GM23338 (cell line): ENCODE measurements around the gene EHD1. TPM values are rescaled to one million over a fixed set of nuclear protein-coding genes. Genes with fewer than 3 reads are reported as not detected.

Source experiments
- ATAC-seq: fragments of 200-7000 bp; cut with Tn5 transposase; 3 replicates; pipeline ENCODE4 v1.9.1; 2020
- DNase-seq: peaks from one replicate; pipeline ENCODE4 v3.0.0-alpha.2; 2015; ENCODE audit warnings: low spot score
- H2AFZ ChIP-seq: fragments of 200-600 bp; sonication (generic); 2 replicates; pipeline ENCODE4 v1.8.0; 2016; ENCODE audit warnings: antibody characterized with exemption, mild to moderate bottlenecking, moderate library complexity
- H3F3A ChIP-seq: fragments of 200-600 bp; sonication (generic); replicated peaks from 2 replicates; pipeline ENCODE4 v1.8.0; 2017; ENCODE audit warnings: antibody characterized with exemption, mixed run types, low read depth
- H3K27ac ChIP-seq: fragments of 200-600 bp; sonication (generic); 2 replicates; pipeline ENCODE4 v1.6.1; 2016; ENCODE audit warnings: low read depth
- H3K27me3 ChIP-seq: fragments of 200-600 bp; sonication (generic); 2 replicates; pipeline ENCODE4 v1.8.0; 2016; ENCODE audit warnings: mild to moderate bottlenecking, mixed run types, moderate library complexity; ENCODE audit not compliant: insufficient read depth
- H3K36me3 ChIP-seq: fragments of 200-600 bp; sonication (generic); 2 replicates; pipeline ENCODE4 v1.8.0; 2016; ENCODE audit warnings: mild to moderate bottlenecking; ENCODE audit not compliant: insufficient read depth
- H3K4me1 ChIP-seq: fragments of 200-600 bp; sonication (generic); 2 replicates; pipeline ENCODE4 v1.8.0; 2016; ENCODE audit warnings: mild to moderate bottlenecking, moderate library complexity; ENCODE audit not compliant: insufficient read depth
- H3K4me2 ChIP-seq: fragments of 200-600 bp; sonication (generic); 2 replicates; pipeline ENCODE4 v1.7.1; 2017; ENCODE audit warnings: mixed run types
- H3K4me3 ChIP-seq: fragments of 200-600 bp; sonication (generic); 2 replicates; pipeline ENCODE4 v1.6.1; 2016; ENCODE audit warnings: mixed run types
- H3K79me2 ChIP-seq: fragments of 200-600 bp; sonication (generic); replicated peaks from 2 replicates; pipeline ENCODE4 v1.8.0; 2017; ENCODE audit warnings: mild to moderate bottlenecking; ENCODE audit not compliant: insufficient read depth
- H3K9me2 ChIP-seq: fragments of 200-600 bp; sonication (generic); 2 replicates; pipeline ENCODE4 v1.8.0; 2017; ENCODE audit not compliant: insufficient read depth
- H4K20me1 ChIP-seq: fragments of 200-600 bp; sonication (generic); replicated peaks from 2 replicates; pipeline ENCODE4 v1.8.0; 2017; ENCODE audit warnings: mild to moderate bottlenecking; ENCODE audit not compliant: insufficient read depth
- H3K27ac Mint-ChIP-seq: 2 replicates; pipeline ENCODE4 v1.8.0; 2020; ENCODE audit warnings: inconsistent platforms, mild to moderate bottlenecking, moderate library complexity, mixed read lengths
- H3K27me3 Mint-ChIP-seq: 3 replicates; pipeline ENCODE4 v1.8.0; 2022; ENCODE audit warnings: low read depth, mild to moderate bottlenecking, moderate library complexity, mixed read lengths, inconsistent platforms; ENCODE audit not compliant: insufficient read depth, poor library complexity
- H3K36me3 Mint-ChIP-seq: 3 replicates; pipeline ENCODE4 v1.8.0; 2021; ENCODE audit warnings: low read depth, mild to moderate bottlenecking, inconsistent platforms, moderate library complexity, mixed read lengths
- H3K4me1 Mint-ChIP-seq: 3 replicates; pipeline ENCODE4 v1.8.0; 2020; ENCODE audit warnings: mild to moderate bottlenecking, inconsistent platforms, mixed read lengths
- H3K4me3 Mint-ChIP-seq: 3 replicates; pipeline ENCODE4 v1.8.0; 2021; ENCODE audit warnings: moderate library complexity, mild to moderate bottlenecking, inconsistent platforms, mixed read lengths
- H3K9me3 Mint-ChIP-seq: 3 replicates; pipeline ENCODE4 v1.8.0; 2020; ENCODE audit warnings: moderate library complexity, mild to moderate bottlenecking, inconsistent platforms, mixed read lengths
- CREB1 ChIP-seq: fragments of 250-450 bp; sonication (Bioruptor Pico); IDR thresholded peaks from 2 replicates; pipeline ENCODE4 v1.5.0; 2020; ENCODE audit warnings: low read depth, mild to moderate bottlenecking, moderate library complexity
- EZH2 ChIP-seq: fragments of 200-600 bp; sonication (generic); IDR thresholded peaks from one replicate; pipeline ENCODE4 v1.8.0; 2017; ENCODE audit warnings: antibody characterized with exemption, mild to moderate bottlenecking, low read depth; ENCODE audit not compliant: unreplicated experiment
- JUNB ChIP-seq: IDR thresholded peaks from one replicate; pipeline ENCODE4 v1.6.1; 2016; ENCODE audit warnings: antibody characterized with exemption; ENCODE audit not compliant: unreplicated experiment
- POLR2AphosphoS5 ChIP-seq: IDR thresholded peaks from 2 replicates; pipeline ENCODE4 v1.6.1; 2016; ENCODE audit warnings: antibody characterized with exemption, low read depth
- ZNF114 ChIP-seq: fragments of 250-450 bp; sonication (Bioruptor Pico); IDR thresholded peaks from 2 replicates; pipeline ENCODE4 v1.5.0; 2020; ENCODE audit warnings: mild to moderate bottlenecking, moderate library complexity
- ZNF331 ChIP-seq: fragments of 250-450 bp; sonication (Bioruptor Pico); IDR thresholded peaks from 2 replicates; pipeline ENCODE4 v1.5.0; 2020; ENCODE audit warnings: low read depth, mild to moderate bottlenecking, moderate library complexity
- ZNF462 ChIP-seq: fragments of 250-450 bp; sonication (Bioruptor Pico); IDR thresholded peaks from 2 replicates; pipeline ENCODE4 v1.5.0; 2020; ENCODE audit warnings: mild to moderate bottlenecking, moderate library complexity
- polyA plus RNA-seq: library from polyadenylated mRNA; unstranded; fragments of >200 nt; fragmentation: Nextera tagmentation; extraction: Ambion mirVana; gene quantifications from 2 replicates; pipeline ENCODE4 v1.2.1, GENCODE V29; 2016
- total RNA-seq: library from RNA; depleted of rRNA; stranded (reverse); fragments of >200 nt; shearing (Covaris generic); gene quantifications from 2 replicates; pipeline ENCODE4 v1.2.3, GENCODE V29; 2014
- TF ChIP-seq, protein P1 (sequence below): IDR thresholded peaks from 2 replicates; pipeline ENCODE4 v1.6.1; 2016; ENCODE audit warnings: antibody characterized with exemption

The EHD1 gene
- total and polyA plus RNA-seq, 2 experiments from 2014 or later = 16.7 to 69.7 TPM

- TF ChIP-seq ZNF462 = no peak
- TF ChIP-seq, protein P1, sequence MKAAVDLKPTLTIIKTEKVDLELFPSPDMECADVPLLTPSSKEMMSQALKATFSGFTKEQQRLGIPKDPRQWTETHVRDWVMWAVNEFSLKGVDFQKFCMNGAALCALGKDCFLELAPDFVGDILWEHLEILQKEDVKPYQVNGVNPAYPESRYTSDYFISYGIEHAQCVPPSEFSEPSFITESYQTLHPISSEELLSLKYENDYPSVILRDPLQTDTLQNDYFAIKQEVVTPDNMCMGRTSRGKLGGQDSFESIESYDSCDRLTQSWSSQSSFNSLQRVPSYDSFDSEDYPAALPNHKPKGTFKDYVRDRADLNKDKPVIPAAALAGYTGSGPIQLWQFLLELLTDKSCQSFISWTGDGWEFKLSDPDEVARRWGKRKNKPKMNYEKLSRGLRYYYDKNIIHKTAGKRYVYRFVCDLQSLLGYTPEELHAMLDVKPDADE = no peak
- TF ChIP-seq ZNF114 (CRISPR knock-in tag) = no peak
These were observed 36.1 kb downstream of the EHD1 start (continued) for GRCh38 chr11:64842366-64842759.

DNA sequence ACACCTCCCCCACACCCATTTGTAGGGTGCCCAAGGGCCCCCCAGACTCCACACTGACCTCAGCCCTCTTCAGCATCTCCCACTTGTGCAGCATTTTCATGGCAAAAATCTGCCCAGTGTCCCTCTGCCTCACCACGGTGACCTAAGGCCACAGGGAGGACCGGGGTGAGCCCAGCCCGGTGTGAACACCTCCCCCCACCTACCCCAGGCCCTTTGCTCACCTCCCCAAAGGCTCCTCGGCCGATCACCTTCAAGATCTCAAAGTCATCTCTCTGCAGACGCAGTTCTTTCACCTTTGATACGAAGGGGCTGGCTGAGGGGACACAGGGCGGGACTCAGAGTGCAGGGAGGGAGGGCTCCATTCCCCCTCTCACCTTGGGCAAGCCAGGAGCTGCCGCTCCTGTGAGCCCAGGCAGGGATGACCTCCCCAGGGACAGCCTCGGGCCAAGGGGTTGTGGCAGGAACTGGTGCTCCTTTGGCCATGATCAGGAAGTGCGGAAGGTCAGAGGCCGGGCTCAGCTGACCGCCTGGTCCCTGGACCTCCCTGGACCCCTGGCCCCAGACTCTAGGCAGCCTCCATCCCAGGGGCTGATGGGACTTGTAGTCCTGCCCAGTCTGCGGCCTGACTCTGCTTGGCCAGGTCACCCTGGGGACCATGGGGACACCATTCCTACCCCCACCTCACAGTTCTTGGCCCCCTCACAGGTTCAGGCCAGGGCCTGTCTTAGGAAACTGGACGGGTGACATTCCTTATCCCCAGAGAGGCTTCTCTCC, 36.6 kb downstream of the EHD1 start:
- H3K27ac ChIP-seq = no peak overlapping the region
- peaks cover 14% of the 10 kb centered on the region for H3K27me3 Mint-ChIP-seq
- peaks cover 11% of the 10 kb centered on the region for H3K4me1 ChIP-seq
- H3F3A ChIP-seq = no peaks in the 10 kb centered on the region
- no peaks in the 10 kb centered on the region for H3K36me3 ChIP-seq
- no peaks in the 10 kb centered on the region for H3K27me3 ChIP-seq
- no peaks in the 10 kb centered on the region for H3K79me2 ChIP-seq
- H4K20me1 ChIP-seq = no peaks in the 10 kb centered on the region
- H3K4me3 Mint-ChIP-seq = no peak overlapping the region
- peak; percentile 5; the same call in 2 of the 3 replicates for ATAC-seq
- H3K9me2 ChIP-seq = no peaks in the 10 kb centered on the region
- no peak overlapping the region for H3K4me3 ChIP-seq
- H3K36me3 Mint-ChIP-seq = peaks cover 4% of the 10 kb centered on the region; the same call in 2 of the 3 replicates
- H3K4me2 ChIP-seq = peak overlapping the region; percentile 60
- peak; percentile 47 for DNase-seq
- no peak overlapping the region for H2AFZ ChIP-seq
- no peaks in the 10 kb centered on the region for H3K9me3 Mint-ChIP-seq
- peak overlapping the region; percentile 76; the same call in 1 of the 2 replicates for H3K27ac Mint-ChIP-seq
- H3K4me1 Mint-ChIP-seq = peaks cover 30% of the 10 kb centered on the region
- TF ChIP-seq ZNF331 (CRISPR knock-in tag) (no peak), ZNF462 (no peak), POLR2AphosphoS5 (no peak), EZH2 (no peak), JUNB (no peak), CREB1 (CRISPR knock-in tag) (no peak)
